GM18858 (cell line): Measurements from ENCODE around the gene TRIM24.

ENCODE experiments used
- ATAC-seq: cut with Tn5 transposase; IDR thresholded peaks from one replicate; pipeline ENCODE4 v1.9.1; 2021; ENCODE audit not compliant: unreplicated experiment

TRIM24 gene

GRCh38 chr7:138613630-138614029, 153.6 kb downstream of the TRIM24 start:
- no peak for ATAC-seq

DNA sequence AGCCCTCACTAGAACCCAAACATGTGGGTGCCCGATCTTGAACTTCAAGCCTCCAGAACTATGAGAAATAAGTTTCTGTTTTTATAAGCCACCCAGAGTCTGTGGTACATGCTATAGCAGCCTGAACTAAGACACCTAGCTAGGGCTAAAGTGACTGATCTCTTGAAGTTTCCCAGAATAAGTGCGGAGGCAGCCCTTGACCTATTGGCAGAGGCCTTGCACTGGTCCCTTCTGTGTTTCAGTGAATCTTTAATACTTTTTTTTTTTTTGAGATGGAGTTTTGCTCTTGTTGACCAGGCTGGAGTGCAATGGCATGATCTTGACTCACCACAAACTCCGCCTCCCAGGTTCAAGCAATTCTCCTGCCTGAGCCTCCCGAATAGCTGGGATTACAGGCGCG, 156.0 kb downstream of the TRIM24 start:
- no peak for ATAC-seq

DNA sequence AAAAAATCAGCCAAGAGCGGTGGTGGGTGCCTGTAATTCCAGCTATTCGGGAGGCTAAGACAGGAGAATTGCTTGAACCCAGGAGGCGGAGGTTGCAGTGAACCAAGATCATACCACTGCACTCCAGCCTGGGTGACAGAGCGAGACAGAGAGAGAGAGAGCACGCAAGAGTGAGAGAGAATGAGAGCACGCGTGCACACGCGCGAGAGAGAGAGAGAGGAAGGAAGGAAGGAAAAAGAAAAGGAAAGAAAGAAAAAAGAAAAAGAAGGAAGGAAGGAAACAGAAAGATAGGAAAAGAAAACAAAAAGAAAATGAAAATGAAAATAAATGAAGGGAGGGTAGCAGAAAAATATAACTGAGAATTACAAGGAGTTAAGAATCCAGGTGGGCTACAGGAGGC, 158.4 kb downstream of the TRIM24 start:
- ATAC-seq = no peak

- no peak for ATAC-seq
These were observed 158.9 kb downstream of the TRIM24 start for GRCh38 chr7:138618933-138619332.

DNA sequence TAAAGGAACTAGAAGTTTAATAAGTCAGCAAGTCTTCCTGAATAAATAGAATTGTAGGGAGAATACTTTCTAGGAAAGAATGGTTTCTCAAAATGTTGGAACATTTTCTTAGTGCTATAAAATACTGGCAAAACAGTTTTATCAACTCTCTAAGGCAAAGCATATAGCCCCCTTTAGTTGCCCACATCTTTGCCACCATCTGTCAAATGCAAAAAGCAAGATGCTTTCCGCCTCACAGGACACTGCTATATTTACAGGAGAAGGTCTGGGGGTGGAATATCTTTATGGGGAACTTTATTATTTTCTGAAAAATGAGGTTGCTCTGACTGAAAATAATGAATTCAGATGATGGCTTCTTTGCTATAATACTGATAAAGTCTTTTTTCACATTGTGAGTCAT, 162.8 kb downstream of the TRIM24 start:
- no peak for ATAC-seq

DNA sequence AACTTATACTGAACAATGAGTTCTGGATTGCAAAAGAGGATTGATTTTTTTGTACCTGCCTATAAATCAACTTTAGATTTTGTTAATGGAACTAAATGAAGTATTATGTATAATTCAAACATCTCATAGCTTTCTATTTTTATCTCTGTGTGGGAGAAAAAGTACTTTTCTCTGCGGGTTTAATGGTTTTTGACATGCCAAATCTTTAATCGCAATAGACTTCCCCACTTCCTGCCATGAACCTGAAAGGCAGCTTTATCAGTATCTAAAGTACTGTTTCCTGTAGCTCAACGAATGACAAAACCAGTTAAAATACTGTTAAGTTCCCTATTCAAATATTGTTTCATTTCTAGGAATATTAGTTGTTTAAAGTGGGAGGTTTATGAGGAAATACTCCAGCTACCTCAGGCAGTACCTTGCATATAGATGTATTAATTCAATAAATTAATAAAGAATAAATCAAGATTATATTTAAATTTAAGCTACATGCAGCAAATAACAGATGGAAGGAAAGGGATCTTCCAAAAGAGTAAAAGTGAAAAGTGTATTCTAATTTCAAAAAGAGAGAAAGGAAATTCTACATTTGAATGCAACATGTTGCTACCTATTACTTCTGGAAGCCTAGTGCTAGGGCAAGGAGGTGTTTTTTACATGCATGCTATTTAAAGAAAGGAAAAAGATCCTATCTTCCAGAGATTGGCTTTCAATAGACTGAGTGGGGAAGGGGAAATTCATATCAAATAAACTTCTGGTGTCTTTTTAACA, 165.2 kb downstream of the TRIM24 start:
- ATAC-seq = no peak

- ATAC-seq = no peak
These were observed 165.8 kb downstream of the TRIM24 start for GRCh38 chr7:138625849-138626230.

DNA sequence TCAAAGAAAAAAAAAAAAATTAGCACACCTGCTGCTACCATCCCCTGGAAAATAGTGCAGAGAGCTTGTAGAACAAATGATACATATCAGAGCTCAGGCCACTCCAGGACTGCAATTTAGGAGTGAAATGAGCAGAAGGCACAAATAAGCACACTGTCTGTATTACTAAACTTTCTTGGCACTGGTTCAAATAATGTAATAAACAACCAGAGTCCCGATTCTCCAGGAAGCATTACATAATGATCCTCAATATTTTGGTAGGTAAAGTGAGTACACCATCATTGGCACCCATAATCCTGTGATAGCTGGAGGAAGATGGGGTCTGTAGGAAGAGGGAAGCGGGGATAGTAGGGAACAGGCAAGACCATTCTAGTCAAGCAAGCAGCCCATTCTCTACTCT, 166.8 kb downstream of the TRIM24 start:
- no peak for ATAC-seq

DNA sequence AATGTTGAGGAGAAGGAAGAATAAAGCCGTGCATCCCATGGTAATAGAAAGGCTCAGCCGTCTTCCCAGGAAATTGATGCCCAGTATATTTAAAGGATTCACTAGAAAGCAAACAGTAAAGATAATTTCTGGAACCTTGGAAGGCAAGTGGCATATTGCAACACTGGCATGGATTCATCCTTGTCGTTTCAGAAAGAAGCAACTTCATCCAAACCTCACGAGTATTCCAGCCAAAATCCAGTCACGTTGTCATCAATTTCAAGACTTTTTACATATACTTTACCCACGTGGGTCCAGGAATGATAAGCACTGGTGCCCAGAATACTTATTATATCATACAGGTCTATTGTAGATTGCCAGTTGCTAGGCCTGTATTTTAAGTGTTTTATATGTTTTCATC, 167.3 kb downstream of the TRIM24 start:
- no peak for ATAC-seq

GRCh38 chr7:138630059-138630610, 170.1 kb downstream of the TRIM24 start:
- ATAC-seq = no peak

DNA sequence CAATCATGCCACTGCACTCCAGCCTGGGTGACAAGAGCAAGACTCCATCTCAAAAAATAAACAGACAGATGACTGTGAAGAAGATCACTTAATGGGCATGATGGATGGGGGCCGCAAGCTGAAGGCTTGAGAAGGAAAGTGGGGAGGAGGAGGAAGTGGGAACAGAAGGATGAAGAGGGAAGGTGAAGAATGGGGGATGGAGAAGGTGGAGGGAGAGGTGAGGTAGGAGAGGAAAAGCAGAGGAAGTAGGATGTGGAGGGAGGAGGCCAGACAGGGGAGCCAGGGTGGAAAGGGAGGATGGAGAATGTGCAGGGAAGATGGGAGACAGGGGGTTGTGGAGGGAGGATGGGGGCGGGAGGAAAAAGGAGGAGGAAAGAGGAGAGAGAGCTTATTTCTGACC, 172.3 kb downstream of the TRIM24 start:
- ATAC-seq = no peak

GRCh38 chr7:138632826-138633602, 173.0 kb downstream of the TRIM24 start:
- ATAC-seq = no peak
